ENCODE data around the gene DCP2.

DCP2 gene

DNA sequence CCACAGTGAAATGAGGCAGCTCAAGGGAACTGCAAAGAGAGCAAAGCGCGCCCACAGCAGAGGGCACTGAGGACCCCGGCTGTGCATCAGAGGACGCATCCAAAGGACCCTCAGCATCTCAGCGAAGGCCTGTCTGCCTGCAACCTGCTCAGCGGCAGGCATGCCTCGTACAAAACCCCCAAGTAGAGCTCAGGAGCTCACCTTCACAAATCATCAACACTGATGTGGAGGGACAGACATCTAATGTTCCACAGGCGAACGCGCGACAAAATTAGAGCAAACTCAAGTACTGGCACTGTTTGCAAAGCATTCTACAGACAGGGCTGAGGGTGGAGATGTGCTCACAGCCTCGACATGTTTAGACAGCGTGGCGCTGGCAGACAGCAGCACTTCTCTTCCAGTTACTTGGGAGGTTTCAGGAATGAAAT lies 81.0 kb downstream of the DCP2 start:
- Histone ChIP-seq H3K4me2 (ENCODE audit: low read depth, low read length, poor library complexity, severe bottlenecking) (no peak overlapping the region), H3K9me2 (replicated peaks; ENCODE audit: insufficient read depth, low read length) (no peaks in the 10 kb centered on the region), H3F3A (ENCODE audit: insufficient read depth) (no peaks in the 10 kb centered on the region), H2AFZ (ENCODE audit: low read depth, low read length, severe bottlenecking) (no peak overlapping the region), H3K9me3 (ENCODE audit: insufficient read depth, low read length) (no peaks in the 10 kb centered on the region), H3K27ac (ENCODE audit: low read depth, low read length) (no peak overlapping the region), H4K20me1 (ENCODE audit: low read depth, low read length) (no peaks in the 10 kb centered on the region), H3K4me3 (ENCODE audit: insufficient read depth, low read length, poor library complexity, severe bottlenecking) (no peak overlapping the region), H3K9ac (ENCODE audit: low read length) (no peak overlapping the region), H3K27me3 (ENCODE audit: low read length) (no peaks in the 10 kb centered on the region), H3K36me3 (ENCODE audit: low read length) (no peaks in the 10 kb centered on the region), H3K79me2 (ENCODE audit: insufficient read depth, low read length) (no peaks in the 10 kb centered on the region)
- TF ChIP-seq, protein P1, sequence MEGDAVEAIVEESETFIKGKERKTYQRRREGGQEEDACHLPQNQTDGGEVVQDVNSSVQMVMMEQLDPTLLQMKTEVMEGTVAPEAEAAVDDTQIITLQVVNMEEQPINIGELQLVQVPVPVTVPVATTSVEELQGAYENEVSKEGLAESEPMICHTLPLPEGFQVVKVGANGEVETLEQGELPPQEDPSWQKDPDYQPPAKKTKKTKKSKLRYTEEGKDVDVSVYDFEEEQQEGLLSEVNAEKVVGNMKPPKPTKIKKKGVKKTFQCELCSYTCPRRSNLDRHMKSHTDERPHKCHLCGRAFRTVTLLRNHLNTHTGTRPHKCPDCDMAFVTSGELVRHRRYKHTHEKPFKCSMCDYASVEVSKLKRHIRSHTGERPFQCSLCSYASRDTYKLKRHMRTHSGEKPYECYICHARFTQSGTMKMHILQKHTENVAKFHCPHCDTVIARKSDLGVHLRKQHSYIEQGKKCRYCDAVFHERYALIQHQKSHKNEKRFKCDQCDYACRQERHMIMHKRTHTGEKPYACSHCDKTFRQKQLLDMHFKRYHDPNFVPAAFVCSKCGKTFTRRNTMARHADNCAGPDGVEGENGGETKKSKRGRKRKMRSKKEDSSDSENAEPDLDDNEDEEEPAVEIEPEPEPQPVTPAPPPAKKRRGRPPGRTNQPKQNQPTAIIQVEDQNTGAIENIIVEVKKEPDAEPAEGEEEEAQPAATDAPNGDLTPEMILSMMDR (IDR thresholded peaks at IDR 0.05; ENCODE audit: insufficient read depth, low read length, poor library complexity, severe bottlenecking) = no peak
- no peak for TF ChIP-seq EZH2phosphoT487 (conservative IDR thresholded peaks at IDR 0.05; ENCODE audit: low read length)

DNA sequence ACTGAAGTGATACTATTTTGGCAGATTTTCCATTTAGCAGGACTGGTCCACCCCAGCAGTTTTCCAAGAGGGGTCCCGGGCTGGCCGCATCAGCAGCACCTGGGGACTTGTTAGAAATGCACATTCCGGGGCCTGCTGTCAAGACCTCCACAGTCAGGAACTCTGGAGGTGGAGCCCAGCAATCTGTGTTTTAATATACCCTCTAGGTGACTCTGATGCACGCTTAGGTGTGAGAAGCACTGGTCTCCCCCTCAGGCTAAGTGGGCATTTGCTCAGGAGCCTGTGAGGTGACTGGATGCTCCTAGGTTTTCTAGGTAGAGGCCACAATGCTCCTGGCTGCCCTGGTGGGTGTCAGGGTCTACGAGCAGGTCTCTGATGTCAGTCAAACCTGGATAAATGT lies 81.7 kb downstream of the DCP2 start:
- Histone ChIP-seq H3K27ac (ENCODE audit: low read depth, low read length) (no peak overlapping the region), H3K4me3 (ENCODE audit: insufficient read depth, low read length, poor library complexity, severe bottlenecking) (no peak overlapping the region), H2AFZ (ENCODE audit: low read depth, low read length, severe bottlenecking) (no peak overlapping the region), H4K20me1 (ENCODE audit: low read depth, low read length) (no peaks in the 10 kb centered on the region), H3K9me2 (replicated peaks; ENCODE audit: insufficient read depth, low read length) (no peaks in the 10 kb centered on the region), H3K36me3 (ENCODE audit: low read length) (no peaks in the 10 kb centered on the region), H3K79me2 (ENCODE audit: insufficient read depth, low read length) (no peaks in the 10 kb centered on the region), H3K27me3 (ENCODE audit: low read length) (no peaks in the 10 kb centered on the region), H3K9ac (ENCODE audit: low read length) (no peak overlapping the region), H3K4me2 (ENCODE audit: low read depth, low read length, poor library complexity, severe bottlenecking) (no peak overlapping the region), H3K9me3 (ENCODE audit: insufficient read depth, low read length) (no peaks in the 10 kb centered on the region), H3F3A (ENCODE audit: insufficient read depth) (no peaks in the 10 kb centered on the region)
- TF ChIP-seq, protein P1 (IDR thresholded peaks at IDR 0.05; ENCODE audit: insufficient read depth, low read length, poor library complexity, severe bottlenecking) = no peak

DNA sequence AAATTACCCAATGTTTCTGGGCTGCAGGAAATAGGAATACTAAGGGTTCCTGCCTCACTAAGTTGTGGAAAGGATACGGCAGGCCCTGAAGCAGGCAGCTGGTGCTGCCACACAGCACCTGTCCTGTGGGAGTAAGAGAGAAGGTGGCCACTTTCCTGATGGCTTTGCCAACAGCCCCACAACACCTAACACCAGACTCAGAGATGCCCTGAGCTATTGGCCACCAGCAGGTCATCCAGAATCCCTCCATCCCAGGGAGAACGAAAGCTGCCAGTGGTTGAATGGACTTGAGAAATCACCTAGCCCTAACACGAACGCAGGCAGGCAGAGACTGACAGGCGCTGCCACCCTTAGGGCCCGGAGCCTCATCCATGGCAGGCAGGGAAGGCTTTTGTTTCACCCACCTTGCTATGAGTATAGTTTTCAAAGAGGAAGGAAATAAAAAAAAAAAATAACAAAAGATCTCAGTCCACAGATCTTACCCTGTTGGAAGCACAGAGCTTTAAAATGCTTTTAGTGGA lies 82.2 kb downstream of the DCP2 start:
- H3K9me2 ChIP-seq (replicated peaks; ENCODE audit: insufficient read depth, low read length) = no peaks in the 10 kb centered on the region
- no peaks in the 10 kb centered on the region for H4K20me1 ChIP-seq (ENCODE audit: low read depth, low read length)
- H3K4me2 ChIP-seq (ENCODE audit: low read depth, low read length, poor library complexity, severe bottlenecking) = no peak overlapping the region
- H3K79me2 ChIP-seq (ENCODE audit: insufficient read depth, low read length) = no peaks in the 10 kb centered on the region
- no peak overlapping the region for H3K9ac ChIP-seq (ENCODE audit: low read length)
- TF ChIP-seq, protein P1 (IDR thresholded peaks at IDR 0.05; ENCODE audit: insufficient read depth, low read length, poor library complexity, severe bottlenecking) = no peak
- TF ChIP-seq EZH2phosphoT487 (conservative IDR thresholded peaks at IDR 0.05; ENCODE audit: low read length) = no peak
- no peaks in the 10 kb centered on the region for H3K27me3 ChIP-seq (ENCODE audit: low read length)
- H3K27ac ChIP-seq (ENCODE audit: low read depth, low read length) = no peak overlapping the region
- no peak overlapping the region for H3K4me3 ChIP-seq (ENCODE audit: insufficient read depth, low read length, poor library complexity, severe bottlenecking)
- no peaks in the 10 kb centered on the region for H3K36me3 ChIP-seq (ENCODE audit: low read length)
- H3K9me3 ChIP-seq (ENCODE audit: insufficient read depth, low read length) = no peaks in the 10 kb centered on the region
- H3F3A ChIP-seq (ENCODE audit: insufficient read depth) = no peaks in the 10 kb centered on the region
- no peak overlapping the region for H2AFZ ChIP-seq (ENCODE audit: low read depth, low read length, severe bottlenecking)

Measured in SU-DHL-6 (cell line).